ENCODE data around the gene MYH14. TPM values are rescaled to one million over a fixed set of nuclear protein-coding genes. Genes with fewer than 3 reads are reported as not detected.

The MYH14 gene
- total RNA-seq, 1 donor, result not detected

- no peak overlapping the region for H3K4me3 ChIP-seq (ENCODE audit: low read depth, low read length)
- no peak for TF ChIP-seq CTCF (IDR thresholded peaks at IDR 0.05; ENCODE audit: insufficient read depth, low read length)
- DNase-seq (ENCODE audit: low read depth), result no peak
Measured at GRCh38 chr19:50191216-50191615, 12.2 kb upstream of the MYH14 start.

GRCh38 chr19:50192463-50193211, 10.8 kb upstream of the MYH14 start:
- H3K4me3 ChIP-seq (ENCODE audit: low read depth, low read length), result no peak overlapping the region
- DNase-seq (ENCODE audit: low read depth), result no peak
- TF ChIP-seq CTCF (IDR thresholded peaks at IDR 0.05; ENCODE audit: insufficient read depth, low read length), result no peak

GRCh38 chr19:50195224-50195623, 8.2 kb upstream of the MYH14 start:
- no peak for DNase-seq (ENCODE audit: low read depth)
- no peak for TF ChIP-seq CTCF (IDR thresholded peaks at IDR 0.05; ENCODE audit: insufficient read depth, low read length)
- H3K4me3 ChIP-seq (ENCODE audit: low read depth, low read length), result no peak overlapping the region

GRCh38 chr19:50196322-50196932, 7.0 kb upstream of the MYH14 start:
- no peak for DNase-seq (ENCODE audit: low read depth)
- no peak for TF ChIP-seq CTCF (IDR thresholded peaks at IDR 0.05; ENCODE audit: insufficient read depth, low read length)
- H3K4me3 ChIP-seq (ENCODE audit: low read depth, low read length), result no peak overlapping the region

GRCh38 chr19:50197348-50197747, 6.1 kb upstream of the MYH14 start:
- no peak for DNase-seq (ENCODE audit: low read depth)
- no peak for TF ChIP-seq CTCF (IDR thresholded peaks at IDR 0.05; ENCODE audit: insufficient read depth, low read length)
- no peak overlapping the region for H3K4me3 ChIP-seq (ENCODE audit: low read depth, low read length)

GRCh38 chr19:50198431-50199258, 4.8 kb upstream of the MYH14 start:
- H3K4me3 ChIP-seq (ENCODE audit: low read depth, low read length), result no peak overlapping the region
- no peak for DNase-seq (ENCODE audit: low read depth)
- TF ChIP-seq CTCF (IDR thresholded peaks at IDR 0.05; ENCODE audit: insufficient read depth, low read length), result no peak

Data from fibroblast of the aortic adventitia (primary cell).